T-helper 1 cell treated with Interleukin-12 subunit alpha and Interleukin-12 subunit beta and Interleukin-4 antibody, amounts not matched to agents 30 μg/mL and 1 μg/mL, for 36 hours (primary cell): ENCODE results near the gene KRTAP10-9.
"Not testable (repeated sequence)": the region's sequence is repeated elsewhere in the genome, so short reads cannot be mapped to it uniquely, and the experiment has no call there.

Experiments used
- H3K27ac Mint-ChIP-seq: one replicate; pipeline ENCODE4 v1.8.0; 2021; ENCODE audit warnings: mild to moderate bottlenecking, mixed read lengths
- H3K27me3 Mint-ChIP-seq: one replicate; pipeline ENCODE4 v1.8.0; 2021; ENCODE audit warnings: low read depth, mixed read lengths
- H3K36me3 Mint-ChIP-seq: one replicate; pipeline ENCODE4 v1.8.0; 2021; ENCODE audit warnings: low read depth, mixed read lengths
- H3K4me1 Mint-ChIP-seq: one replicate; pipeline ENCODE4 v1.8.0; 2021; ENCODE audit warnings: low read depth, mixed read lengths
- H3K4me3 Mint-ChIP-seq: one replicate; pipeline ENCODE4 v1.8.0; 2021; ENCODE audit warnings: mild to moderate bottlenecking, moderate library complexity, mixed read lengths
- H3K9me3 Mint-ChIP-seq: one replicate; pipeline ENCODE4 v1.8.0; 2021; ENCODE audit warnings: mixed read lengths

KRTAP10-9 gene

GRCh38 chr21:44590897-44591800 lies 35.7 kb upstream of the KRTAP10-9 start:
- H3K4me3 Mint-ChIP-seq, H3K36me3 Mint-ChIP-seq, H3K4me1 Mint-ChIP-seq, H3K9me3 Mint-ChIP-seq, H3K27ac Mint-ChIP-seq: not testable (repeated sequence)
- H3K27me3 Mint-ChIP-seq: peaks cover 39% of the 10 kb centered on the region

GRCh38 chr21:44591801-44592130 lies 35.1 kb upstream of the KRTAP10-9 start:
- H3K27me3 Mint-ChIP-seq: peaks cover 35% of the 10 kb centered on the region
- not testable (repeated sequence) for H3K4me3 Mint-ChIP-seq, H3K4me1 Mint-ChIP-seq, H3K9me3 Mint-ChIP-seq, H3K27ac Mint-ChIP-seq, H3K36me3 Mint-ChIP-seq

- no peak within 1 kb of the TSS for H3K27ac Mint-ChIP-seq
- peaks cover 32% of the 10 kb centered on the region for H3K27me3 Mint-ChIP-seq
- H3K4me3 Mint-ChIP-seq: no peak within 1 kb of the TSS
- no peaks in the 10 kb centered on the region for H3K9me3 Mint-ChIP-seq
- no peaks in the 10 kb centered on the region for H3K36me3 Mint-ChIP-seq
- no peaks in the 10 kb centered on the region for H3K4me1 Mint-ChIP-seq
Measured at GRCh38 chr21:44592446-44593311, 34.2 kb upstream of the KRTAP10-9 start, which contains the start of gene KRTAP10-6. KRTAP10-6 (minus strand) TSS chr21:44592505; CDS start chr21:44592484, 21 bp downstream.

- Mint-ChIP-seq H3K4me3 (no peak overlapping the region), H3K36me3 (peaks cover 2% of the 10 kb centered on the region), H3K4me1 (no peaks in the 10 kb centered on the region), H3K27me3 (peaks cover 33% of the 10 kb centered on the region), H3K27ac (no peak overlapping the region), H3K9me3 (peaks cover 3% of the 10 kb centered on the region)
Measured at GRCh38 chr21:44593598-44594405, 33.1 kb upstream of the KRTAP10-9 start.

GRCh38 chr21:44594406-44594916 lies 32.4 kb upstream of the KRTAP10-9 start:
- peaks cover 32% of the 10 kb centered on the region for H3K27me3 Mint-ChIP-seq
- peaks cover 2% of the 10 kb centered on the region for H3K36me3 Mint-ChIP-seq
- no peak overlapping the region for H3K27ac Mint-ChIP-seq
- peaks cover 4% of the 10 kb centered on the region for H3K9me3 Mint-ChIP-seq
- H3K4me3 Mint-ChIP-seq: no peak overlapping the region
- H3K4me1 Mint-ChIP-seq: no peaks in the 10 kb centered on the region

- Mint-ChIP-seq H3K27me3 (peaks cover 30% of the 10 kb centered on the region), H3K4me1 (no peaks in the 10 kb centered on the region), H3K4me3 (no peak overlapping the region), H3K27ac (no peak overlapping the region), H3K9me3 (peaks cover 4% of the 10 kb centered on the region), H3K36me3 (peaks cover 2% of the 10 kb centered on the region)
Measured at GRCh38 chr21:44595524-44595923, 31.4 kb upstream of the KRTAP10-9 start.

GRCh38 chr21:44596068-44596725 lies 30.7 kb upstream of the KRTAP10-9 start:
- Mint-ChIP-seq H3K4me3 (no peak overlapping the region), H3K27ac (no peak overlapping the region), H3K27me3 (peaks cover 30% of the 10 kb centered on the region), H3K9me3 (peaks cover 4% of the 10 kb centered on the region), H3K36me3 (peaks cover 2% of the 10 kb centered on the region), H3K4me1 (no peaks in the 10 kb centered on the region)

- peaks cover 2% of the 10 kb centered on the region for H3K36me3 Mint-ChIP-seq
- no peaks in the 10 kb centered on the region for H3K4me1 Mint-ChIP-seq
- peaks cover 30% of the 10 kb centered on the region for H3K27me3 Mint-ChIP-seq
- peaks cover 4% of the 10 kb centered on the region for H3K9me3 Mint-ChIP-seq
- H3K27ac Mint-ChIP-seq: no peak overlapping the region
- H3K4me3 Mint-ChIP-seq: no peak overlapping the region
Measured at GRCh38 chr21:44598061-44598460, 28.8 kb upstream of the KRTAP10-9 start.

GRCh38 chr21:44599264-44600029 lies 27.4 kb upstream of the KRTAP10-9 start:
- Mint-ChIP-seq H3K27ac (no peak overlapping the region), H3K4me3 (no peak overlapping the region), H3K9me3 (peaks cover 9% of the 10 kb centered on the region), H3K4me1 (no peaks in the 10 kb centered on the region), H3K27me3 (peaks cover 33% of the 10 kb centered on the region), H3K36me3 (peaks cover 2% of the 10 kb centered on the region)

- H3K4me3 Mint-ChIP-seq, H3K27ac Mint-ChIP-seq, H3K4me1 Mint-ChIP-seq, H3K36me3 Mint-ChIP-seq: not testable (repeated sequence)
- Mint-ChIP-seq H3K27me3 (peaks cover 38% of the 10 kb centered on the region), H3K9me3 (peaks cover 16% of the 10 kb centered on the region)
Measured at GRCh38 chr21:44600118-44600978, 26.5 kb upstream of the KRTAP10-9 start, which contains the start of gene KRTAP10-7. KRTAP10-7 (plus strand) TSS chr21:44600597; CDS start chr21:44600622, 25 bp downstream.

GRCh38 chr21:44601091-44601490 lies 25.8 kb upstream of the KRTAP10-9 start:
- not testable (repeated sequence) for H3K4me1 Mint-ChIP-seq, H3K36me3 Mint-ChIP-seq, H3K27ac Mint-ChIP-seq, H3K4me3 Mint-ChIP-seq
- Mint-ChIP-seq H3K27me3 (peaks cover 41% of the 10 kb centered on the region), H3K9me3 (peaks cover 20% of the 10 kb centered on the region)

GRCh38 chr21:44601596-44602462 lies 25.1 kb upstream of the KRTAP10-9 start:
- Mint-ChIP-seq H3K4me1 (no peaks in the 10 kb centered on the region), H3K27ac (no peak overlapping the region), H3K36me3 (peaks cover 2% of the 10 kb centered on the region), H3K27me3 (peaks cover 42% of the 10 kb centered on the region), H3K4me3 (no peak overlapping the region), H3K9me3 (peaks cover 26% of the 10 kb centered on the region)
